Omental fat pad (tissue), 4 donors: ENCODE results near the gene DOK6. TPM values are rescaled to one million over a fixed set of nuclear protein-coding genes. Genes with fewer than 3 reads are reported as not detected.

Experiments
- ATAC-seq: fragments of 150-250 bp; one replicate; pipeline ENCODE4 v1.9.1; 2016; ENCODE audit warnings: mild to moderate bottlenecking, moderate library complexity; ENCODE audit not compliant: low FRiP score
- DNase-seq: peaks from one replicate; pipeline ENCODE4 v3.0.0-alpha.2; 2019; ENCODE audit warnings: low spot score
- total RNA-seq, 4 donors: library from RNA; depleted of rRNA; stranded (reverse); fragments of >200 nt; gene quantifications; one replicate each; pipeline ENCODE4 v1.1.0, GENCODE V29; 2016
- TF ChIP-seq, protein P1 (sequence below), 3 donors: fragments of 450-650 bp; IDR thresholded peaks; one replicate each; pipeline ENCODE4 v1.5.1; 2016 to 2017; ENCODE audit warnings: antibody characterized with exemption in 3 of 3, mild to moderate bottlenecking in 3 of 3, moderate library complexity in 2 of 3

Gene DOK6
- total RNA-seq, 4 donors from 2014 or later = 0.19 to 2.7 (median 1.5) TPM

DNA sequence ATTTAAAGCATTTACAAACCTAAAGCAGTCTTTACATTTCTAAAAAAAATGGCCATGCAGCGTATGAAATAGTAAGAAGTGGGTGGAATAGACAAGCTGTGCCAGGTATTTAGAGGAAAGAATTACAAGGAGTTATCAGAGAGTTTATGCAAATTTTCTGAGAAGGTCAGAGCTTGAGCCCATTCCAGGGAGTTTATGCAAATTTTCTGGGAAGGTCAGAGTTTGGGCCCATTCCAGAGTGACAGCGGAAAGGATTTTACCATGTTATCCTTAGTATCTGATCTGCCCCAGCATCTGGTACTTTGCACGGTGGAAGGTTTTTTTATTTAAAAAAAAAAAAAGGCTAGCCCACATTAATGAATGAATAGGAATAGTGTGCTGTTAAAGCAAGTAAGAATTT lies 1.4 kb upstream of the DOK6 start:
- TF ChIP-seq, protein P1, sequence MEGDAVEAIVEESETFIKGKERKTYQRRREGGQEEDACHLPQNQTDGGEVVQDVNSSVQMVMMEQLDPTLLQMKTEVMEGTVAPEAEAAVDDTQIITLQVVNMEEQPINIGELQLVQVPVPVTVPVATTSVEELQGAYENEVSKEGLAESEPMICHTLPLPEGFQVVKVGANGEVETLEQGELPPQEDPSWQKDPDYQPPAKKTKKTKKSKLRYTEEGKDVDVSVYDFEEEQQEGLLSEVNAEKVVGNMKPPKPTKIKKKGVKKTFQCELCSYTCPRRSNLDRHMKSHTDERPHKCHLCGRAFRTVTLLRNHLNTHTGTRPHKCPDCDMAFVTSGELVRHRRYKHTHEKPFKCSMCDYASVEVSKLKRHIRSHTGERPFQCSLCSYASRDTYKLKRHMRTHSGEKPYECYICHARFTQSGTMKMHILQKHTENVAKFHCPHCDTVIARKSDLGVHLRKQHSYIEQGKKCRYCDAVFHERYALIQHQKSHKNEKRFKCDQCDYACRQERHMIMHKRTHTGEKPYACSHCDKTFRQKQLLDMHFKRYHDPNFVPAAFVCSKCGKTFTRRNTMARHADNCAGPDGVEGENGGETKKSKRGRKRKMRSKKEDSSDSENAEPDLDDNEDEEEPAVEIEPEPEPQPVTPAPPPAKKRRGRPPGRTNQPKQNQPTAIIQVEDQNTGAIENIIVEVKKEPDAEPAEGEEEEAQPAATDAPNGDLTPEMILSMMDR (IDR thresholded peaks at IDR 0.05) = no peak
- ATAC-seq = no peak
- no peak for DNase-seq

DNA sequence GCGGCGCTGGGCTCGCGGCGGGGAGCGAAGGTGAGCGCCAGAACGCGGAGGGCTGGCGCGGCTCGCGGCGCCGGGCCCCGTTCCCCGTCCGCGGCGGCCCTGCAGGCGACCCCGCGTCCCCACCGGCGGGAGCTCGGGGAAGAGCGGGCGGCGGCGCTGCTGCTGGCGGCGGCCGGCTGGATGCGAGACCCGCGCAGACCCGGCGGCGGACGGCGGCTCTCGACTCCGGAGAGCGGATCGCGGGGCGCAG lies 213 bp downstream of the DOK6 start:
- ATAC-seq (no peak), DNase-seq (no peak)
- TF ChIP-seq, protein P1 (IDR thresholded peaks at IDR 0.05) = no peak

DNA sequence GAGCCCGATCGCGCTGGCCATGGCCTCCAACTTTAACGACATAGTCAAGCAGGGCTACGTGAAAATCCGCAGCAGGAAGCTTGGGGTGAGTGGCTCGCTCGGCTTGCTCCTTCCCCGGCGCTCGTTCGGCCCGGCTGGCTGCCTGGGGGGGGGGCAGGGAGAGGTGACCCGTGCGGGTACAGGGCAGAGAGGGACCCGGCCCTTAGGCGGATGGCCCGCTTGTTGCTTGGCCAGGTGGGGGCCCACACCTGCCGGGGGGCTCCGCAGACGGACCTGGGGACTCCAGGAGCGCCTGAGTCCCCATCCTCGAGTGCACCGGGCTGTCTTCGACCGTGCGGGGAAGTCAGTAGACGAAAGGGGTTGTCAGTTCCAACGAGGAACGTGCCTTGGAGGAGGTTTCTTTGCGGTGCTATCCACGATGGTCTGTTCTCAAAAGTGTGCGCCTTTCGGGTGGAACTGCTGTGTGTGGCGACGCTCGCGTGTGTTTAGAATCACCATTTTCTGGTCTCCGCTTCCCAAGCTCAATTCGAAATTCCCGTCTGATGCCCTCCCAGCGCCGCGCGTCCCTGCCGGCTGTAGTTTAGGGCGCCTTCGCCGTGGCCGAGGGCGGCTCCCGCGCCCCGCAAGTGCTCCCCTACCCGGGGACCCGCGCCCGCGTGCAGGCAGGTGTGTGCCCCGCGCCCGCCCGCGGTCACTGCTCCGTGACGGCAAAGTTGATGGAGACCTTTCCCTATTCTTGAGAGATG lies 711 bp downstream of the DOK6 start:
- DNase-seq (no peak), ATAC-seq (peak; percentile 42)
- TF ChIP-seq, protein P1 (IDR thresholded peaks at IDR 0.05) = no peak

DNA sequence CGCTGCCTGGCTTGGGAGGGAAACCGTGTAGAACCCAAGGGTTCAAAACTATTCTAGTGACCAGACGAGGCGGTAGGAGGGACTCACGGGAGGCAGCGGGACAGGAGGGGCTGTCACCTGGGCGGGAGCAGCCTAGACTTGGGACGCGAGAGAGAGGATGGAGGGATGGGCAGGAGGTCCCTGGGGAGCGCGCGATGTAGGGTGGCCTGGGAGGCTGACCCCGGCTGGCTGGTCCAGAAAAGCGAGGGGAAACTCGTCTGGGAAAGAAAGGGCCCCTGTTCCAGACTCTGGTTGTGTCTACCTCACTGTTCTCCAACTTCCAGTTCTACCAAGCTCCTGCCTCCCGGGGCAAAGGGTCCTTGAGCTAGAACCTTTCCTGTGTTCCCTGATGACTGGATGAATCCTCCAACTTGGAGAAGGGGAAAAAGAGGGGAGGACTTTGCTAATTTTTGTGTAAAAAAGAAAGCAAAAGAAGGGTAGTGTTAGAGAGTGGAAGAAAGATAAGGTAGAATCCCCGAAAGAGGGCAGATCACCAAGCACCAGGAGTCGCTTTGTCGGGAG lies 1.4 kb downstream of the DOK6 start:
- ATAC-seq (no peak), DNase-seq (no peak)
- TF ChIP-seq, protein P1 (IDR thresholded peaks at IDR 0.05) = no peak

DNA sequence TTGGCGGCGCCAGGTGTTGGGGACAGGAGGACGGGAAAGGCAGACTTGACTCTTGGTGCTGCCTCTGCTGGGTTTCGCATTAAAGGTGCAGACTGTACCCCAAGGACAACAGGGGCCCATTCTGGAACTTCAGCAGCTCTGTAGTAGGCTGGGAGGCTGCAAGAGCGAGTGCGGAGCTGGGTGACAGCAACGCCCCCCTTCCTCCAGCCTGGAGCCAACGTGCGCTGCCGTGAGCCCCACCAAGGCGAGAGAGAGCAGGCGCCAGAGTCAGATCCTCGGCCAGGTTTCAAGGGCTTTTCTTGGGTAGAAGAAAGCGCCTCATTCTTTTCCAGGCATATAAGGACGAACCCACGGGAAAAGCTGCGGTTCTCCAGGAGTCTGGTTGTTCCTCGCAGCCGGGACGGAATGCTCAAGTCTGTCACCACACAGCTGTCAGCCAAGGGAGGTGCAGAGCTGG lies 1.9 kb downstream of the DOK6 start:
- DNase-seq = no peak
- TF ChIP-seq, protein P1 (IDR thresholded peaks at IDR 0.05) = no peak
- ATAC-seq = no peak

DNA sequence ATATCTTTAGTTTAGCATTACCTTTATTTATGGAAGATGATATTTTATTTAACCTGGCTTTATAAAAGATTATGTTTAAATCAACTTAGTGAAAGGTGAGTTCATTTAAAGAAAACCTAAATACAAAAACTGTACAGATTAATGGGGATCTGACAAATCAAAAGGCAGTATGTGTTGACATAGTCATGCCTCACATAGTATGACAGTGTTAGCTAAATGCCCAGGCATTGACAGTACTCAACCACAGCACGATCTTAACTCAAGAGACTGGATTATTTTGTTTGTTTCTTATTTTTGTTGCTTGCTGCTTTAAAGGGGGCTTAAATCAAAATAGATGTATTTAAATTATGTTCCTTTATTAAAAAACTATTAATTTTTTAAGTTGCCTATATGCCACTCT lies 7.8 kb downstream of the DOK6 start:
- ATAC-seq (no peak), DNase-seq (no peak)
- TF ChIP-seq, protein P1 (IDR thresholded peaks at IDR 0.05) = no peak

DNA sequence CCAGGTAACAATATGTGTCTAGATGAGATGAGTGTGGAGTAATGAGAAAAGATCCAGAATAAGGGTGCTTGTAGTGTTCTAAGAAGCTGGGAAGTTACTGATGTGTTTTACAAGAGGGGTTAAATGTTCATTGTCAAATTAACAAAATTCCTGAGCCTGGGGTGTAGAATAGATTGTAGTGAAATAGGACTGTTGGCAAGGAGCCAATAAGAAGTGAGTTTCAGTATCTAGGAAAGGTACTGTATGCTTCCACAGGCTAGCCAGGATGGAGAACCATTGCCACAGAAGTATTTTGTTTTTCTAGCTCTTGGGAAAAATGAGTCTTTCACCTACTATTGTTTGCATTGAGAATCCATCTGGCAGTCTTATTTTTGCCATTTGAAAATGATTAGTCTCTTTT lies 10.5 kb downstream of the DOK6 start:
- TF ChIP-seq, protein P1 (IDR thresholded peaks at IDR 0.05) = no peak
- DNase-seq (no peak), ATAC-seq (no peak)
